IMR-90 (cell line): ENCODE data around the gene OTOG. TPM values are rescaled to one million over a fixed set of nuclear protein-coding genes. Genes with fewer than 3 reads are reported as not detected.

Experiments used
- ATAC-seq: fragments of 200-7000 bp; cut with Tn5 transposase; 2 replicates; pipeline ENCODE4 v1.9.1; 2020; ENCODE audit warnings: low read depth, mild to moderate bottlenecking, moderate library complexity
- BruUV-seq: library from RNA; stranded (reverse); fragments of 400-500 nt; replicated peaks from 2 replicates; lab custom pipeline; 2021; lab: Mats Ljungman, UMichigan
- CTCF ChIA-PET: fragments of 300-600 bp; formaldehyde crosslinking; extraction: SDS; loops from one replicate; lab custom pipeline; 2021; ENCODE audit warnings: antibody characterized with exemption; lab: Yijun Ruan, JAX
- POLR2A ChIA-PET: fragments of 300-600 bp; sonication (Branson Sonifier 250); formaldehyde crosslinking; loops from one replicate; lab custom pipeline; 2022; ENCODE audit warnings: antibody characterized with exemption; ENCODE audit not compliant: unreplicated experiment; lab: Charles Lee
- DNase-seq: peaks from one replicate; pipeline ENCODE4 v3.0.0; 2013
- H2AFZ ChIP-seq: replicated peaks from 2 replicates; pipeline ENCODE3; 2013; ENCODE audit warnings: low read length, mild to moderate bottlenecking; ENCODE audit not compliant: poor library complexity
- H2AK5ac ChIP-seq: 2 replicates; pipeline ENCODE4 v1.6.1; 2013; ENCODE audit warnings: low read depth, low read length, inconsistent platforms
- H2AK9ac ChIP-seq: replicated peaks from 2 replicates; pipeline ENCODE3; 2013; ENCODE audit warnings: mild to moderate bottlenecking, low read depth, low read length, moderate library complexity; ENCODE audit not compliant: poor library complexity
- H2BK120ac ChIP-seq: 2 replicates; pipeline ENCODE4 v1.6.1; 2013; ENCODE audit warnings: low read depth, low read length, inconsistent platforms
- H2BK15ac ChIP-seq: 3 replicates; pipeline ENCODE4 v1.6.1; 2013; ENCODE audit warnings: low read depth, low read length, inconsistent platforms
- H2BK20ac ChIP-seq: 2 replicates; pipeline ENCODE4 v1.6.1; 2013; ENCODE audit warnings: low read depth, mild to moderate bottlenecking, inconsistent platforms, low read length, moderate library complexity
- H2BK5ac ChIP-seq: 2 replicates; pipeline ENCODE4 v1.6.1; 2013; ENCODE audit warnings: mild to moderate bottlenecking, low read depth, low read length, inconsistent platforms; ENCODE audit not compliant: poor library complexity, severe bottlenecking
- H3K14ac ChIP-seq: replicated peaks from 2 replicates; pipeline ENCODE4 v1.6.1; 2013; ENCODE audit warnings: low read depth, low read length, inconsistent platforms
- H3K18ac ChIP-seq: 2 replicates; pipeline ENCODE4 v1.6.1; 2013; ENCODE audit warnings: low read depth, low read length, control low read depth
- H3K23ac ChIP-seq: 2 replicates; pipeline ENCODE4 v1.6.1; 2013; ENCODE audit warnings: low read depth, low read length, inconsistent platforms
- H3K27ac ChIP-seq: 2 replicates; pipeline ENCODE4 v1.5.1; 2013; ENCODE audit warnings: mild to moderate bottlenecking, control low read depth, low read length; ENCODE audit not compliant: insufficient read depth
- H3K27me3 ChIP-seq: 2 replicates; pipeline ENCODE4 v1.6.1; 2013; ENCODE audit warnings: low read length; ENCODE audit not compliant: control insufficient read depth, insufficient read depth
- H3K36me3 ChIP-seq: 2 replicates; pipeline ENCODE4 v1.6.1; 2013; ENCODE audit warnings: low read length, mixed read lengths; ENCODE audit not compliant: control insufficient read depth, insufficient read depth
- H3K4ac ChIP-seq: 2 replicates; pipeline ENCODE4 v1.6.1; 2013; ENCODE audit warnings: low read depth, low read length, inconsistent platforms
- H3K4me1 ChIP-seq: 2 replicates; pipeline ENCODE4 v1.6.1; 2013; ENCODE audit warnings: low read length, mixed read lengths; ENCODE audit not compliant: control insufficient read depth, insufficient read depth
- H3K4me2 ChIP-seq: 2 replicates; pipeline ENCODE4 v1.6.1; 2013; ENCODE audit warnings: low read depth, mild to moderate bottlenecking, control low read depth, low read length, moderate library complexity
- H3K4me3 ChIP-seq: 2 replicates; pipeline ENCODE4 v1.5.1; 2013; ENCODE audit warnings: low read depth, mild to moderate bottlenecking, control low read depth, low read length, moderate library complexity; ENCODE audit not compliant: insufficient read depth
- H3K56ac ChIP-seq: 2 replicates; pipeline ENCODE4 v1.6.1; 2013; ENCODE audit warnings: low read length, inconsistent platforms; ENCODE audit not compliant: insufficient read depth; ENCODE audit errors: extremely low read depth
- H3K79me1 ChIP-seq, 2 experiments: 2 replicates each; pipeline ENCODE4 v1.6.1; 2013; ENCODE audit warnings: low read length in 2 of 2, inconsistent platforms in 1 of 2, low read depth in 1 of 2
- H3K9ac ChIP-seq: 2 replicates; pipeline ENCODE4 v1.6.1; 2013; ENCODE audit warnings: low read depth, low read length, control low read depth
- H3K9me1 ChIP-seq: 2 replicates; pipeline ENCODE4 v1.6.1; 2013; ENCODE audit warnings: low read length, inconsistent platforms; ENCODE audit not compliant: insufficient read depth
- H3K9me3 ChIP-seq: 2 replicates; pipeline ENCODE4 v1.6.1; 2013; ENCODE audit warnings: low read length; ENCODE audit not compliant: control insufficient read depth, insufficient read depth
- H4K20me1 ChIP-seq: 2 replicates; pipeline ENCODE4 v1.6.1; 2013; ENCODE audit warnings: low read length, inconsistent platforms; ENCODE audit not compliant: insufficient read depth
- H4K5ac ChIP-seq: 2 replicates; pipeline ENCODE4 v1.6.1; 2013; ENCODE audit warnings: mild to moderate bottlenecking, low read depth, low read length, control low read depth
- H4K8ac ChIP-seq, 2 experiments: 2 replicates each; pipeline ENCODE4 v1.6.1; 2013; ENCODE audit warnings: low read depth in 2 of 2, low read length in 2 of 2, control low read depth in 1 of 2, inconsistent platforms in 1 of 2
- H4K91ac ChIP-seq: 2 replicates; pipeline ENCODE4 v1.6.1; 2013; ENCODE audit warnings: low read depth, low read length, inconsistent platforms; ENCODE audit not compliant: insufficient read depth
- BHLHE40 ChIP-seq: fragments of 150-350 bp; IDR thresholded peaks from 2 replicates; pipeline ENCODE4 v1.6.1; 2016; ENCODE audit warnings: mild to moderate bottlenecking, low read depth, low read length
- CEBPB ChIP-seq: IDR thresholded peaks from 2 replicates; pipeline ENCODE4 v1.6.1; 2012; ENCODE audit warnings: low read depth, low read length, improper control_type of control experiment
- CHD1 ChIP-seq: IDR thresholded peaks from 2 replicates; pipeline ENCODE4 v1.6.1; 2012; ENCODE audit warnings: low read depth, low read length, improper control_type of control experiment
- MAFK ChIP-seq: IDR thresholded peaks from 2 replicates; pipeline ENCODE4 v1.6.1; 2012; ENCODE audit warnings: low read depth, low read length, improper control_type of control experiment
- MAZ ChIP-seq: IDR thresholded peaks from 2 replicates; pipeline ENCODE4 v1.6.1; 2012; ENCODE audit warnings: low read depth, mild to moderate bottlenecking, low read length, improper control_type of control experiment, moderate library complexity, borderline replicate concordance
- MXI1 ChIP-seq: IDR thresholded peaks from 2 replicates; pipeline ENCODE4 v1.6.1; 2012; ENCODE audit warnings: low read depth, mild to moderate bottlenecking, low read length, moderate library complexity, borderline replicate concordance
- NFE2L2 ChIP-seq: fragments of 150-350 bp; IDR thresholded peaks from 2 replicates; pipeline ENCODE4 v1.6.1; 2016; ENCODE audit warnings: low read depth, mild to moderate bottlenecking, low read length
- POLR2A ChIP-seq: IDR thresholded peaks from 2 replicates; pipeline ENCODE4 v1.6.1; 2012; ENCODE audit warnings: mild to moderate bottlenecking, low read depth, low read length
- RAD21 ChIP-seq: IDR thresholded peaks from 2 replicates; pipeline ENCODE4 v1.6.1; 2012; ENCODE audit warnings: low read length, improper control_type of control experiment
- RFX5 ChIP-seq: IDR thresholded peaks from 2 replicates; pipeline ENCODE4 v1.8.0; 2012; ENCODE audit warnings: low read depth, mild to moderate bottlenecking, low read length, moderate library complexity
- SMC3 ChIP-seq: fragments of 150-350 bp; IDR thresholded peaks from 2 replicates; pipeline ENCODE4 v1.6.1; 2016; ENCODE audit warnings: low read depth, mild to moderate bottlenecking, antibody characterized with exemption, low read length, moderate library complexity
- dilution Hi-C: fragments of 300-500 bp; cut with HindIII; formaldehyde crosslinking; loops from one replicate; pipeline ENCODE4 v1.14.3; 2018; ENCODE audit warnings: low sequenced_read_pairs; ENCODE audit not compliant: unreplicated experiment
- in situ Hi-C: fragments of 300-500 bp; cut with MboI; formaldehyde crosslinking; loops from 3 replicates; pipeline ENCODE4 v1.14.3; 2019; ENCODE audit warnings: low sequenced_read_pairs, inconsistent platforms, mixed read lengths
- intact Hi-C: fragments of 100-400 bp; cut with micrococcal nuclease; formaldehyde crosslinking; loops from 2 replicates; pipeline ENCODE4 v1.10.0; 2022
- polyA plus RNA-seq, 3 experiments: library from polyadenylated mRNA; depleted of rRNA; stranded (reverse); fragments of >200 nt; gene quantifications; 2 replicates each; pipeline ENCODE4 v1.2.3, GENCODE V29; 2012; ENCODE audit warnings: low replicate concordance in 1 of 3
- total RNA-seq: library from RNA; depleted of rRNA; stranded (reverse); fragments of >200 nt; gene quantifications from 2 replicates; pipeline ENCODE4 v1.2.3, GENCODE V29; 2012
- TF ChIP-seq, protein P1 (sequence below): conservative IDR thresholded peaks from 2 replicates; pipeline ENCODE4 v1.5.1; 2012; ENCODE audit warnings: mild to moderate bottlenecking, low read depth, low read length, improper control_type of control experiment
- TF ChIP-seq, protein P2 (sequence below): fragments of 150-350 bp; IDR thresholded peaks from 2 replicates; pipeline ENCODE4 v1.6.1; 2017; ENCODE audit warnings: mild to moderate bottlenecking, antibody characterized with exemption, low read length, low read depth
- TF ChIP-seq, protein P3 (sequence below): fragments of 150-350 bp; IDR thresholded peaks from 2 replicates; pipeline ENCODE4 v1.6.1; 2016; ENCODE audit warnings: low read depth, mild to moderate bottlenecking, low read length, moderate library complexity, borderline replicate concordance

OTOG gene
- total and polyA plus RNA-seq, 2 of the 4 experiments (the other 2 are of a cell fraction) = not detected

DNA sequence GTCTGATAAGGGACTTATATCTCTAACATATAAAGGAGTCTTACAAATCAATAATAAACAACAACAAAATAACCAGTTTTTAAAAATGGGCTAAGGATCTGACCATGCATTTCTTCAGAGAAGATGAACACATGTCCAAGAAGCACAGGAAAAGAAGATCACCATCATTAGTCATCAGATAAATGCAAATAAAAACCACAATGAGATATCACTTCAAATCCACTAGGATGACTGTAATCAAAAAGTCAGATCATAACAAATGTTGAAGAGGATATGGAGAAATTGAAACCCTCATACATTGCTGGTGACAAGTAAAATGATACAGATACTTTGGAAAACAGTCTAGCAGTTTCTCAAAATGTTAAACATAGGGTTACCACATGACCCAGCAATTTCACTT, 111.2 kb downstream of the OTOG start:
- H3K23ac ChIP-seq = no peak overlapping the region
- no peak overlapping the region for H2AK9ac ChIP-seq
- H2BK15ac ChIP-seq = no peak overlapping the region
- no peaks in the 10 kb centered on the region for H3K9me3 ChIP-seq
- no peak overlapping the region for H4K8ac ChIP-seq
- H2AK5ac ChIP-seq = no peak overlapping the region
- dilution Hi-C loops (no loop called here), intact Hi-C loops (no loop called here), in situ Hi-C loops (no loop called here)
- H2AFZ ChIP-seq = no peak overlapping the region
- no peak overlapping the region for H4K91ac ChIP-seq
- no peak overlapping the region for H3K14ac ChIP-seq
- CTCF ChIA-PET = no interaction called here
- ATAC-seq = no peak
- H3K18ac ChIP-seq = no peak overlapping the region
- DNase-seq = no peak
- H3K9me1 ChIP-seq = no peaks in the 10 kb centered on the region
- TF ChIP-seq CHD1 (no peak), RAD21 (no peak), MAFK (no peak), BHLHE40 (no peak), NFE2L2 (no peak), CEBPB (no peak), RFX5 (no peak), SMC3 (no peak), POLR2A (no peak), MAZ (no peak), MXI1 (no peak)
- TF ChIP-seq, protein P1, sequence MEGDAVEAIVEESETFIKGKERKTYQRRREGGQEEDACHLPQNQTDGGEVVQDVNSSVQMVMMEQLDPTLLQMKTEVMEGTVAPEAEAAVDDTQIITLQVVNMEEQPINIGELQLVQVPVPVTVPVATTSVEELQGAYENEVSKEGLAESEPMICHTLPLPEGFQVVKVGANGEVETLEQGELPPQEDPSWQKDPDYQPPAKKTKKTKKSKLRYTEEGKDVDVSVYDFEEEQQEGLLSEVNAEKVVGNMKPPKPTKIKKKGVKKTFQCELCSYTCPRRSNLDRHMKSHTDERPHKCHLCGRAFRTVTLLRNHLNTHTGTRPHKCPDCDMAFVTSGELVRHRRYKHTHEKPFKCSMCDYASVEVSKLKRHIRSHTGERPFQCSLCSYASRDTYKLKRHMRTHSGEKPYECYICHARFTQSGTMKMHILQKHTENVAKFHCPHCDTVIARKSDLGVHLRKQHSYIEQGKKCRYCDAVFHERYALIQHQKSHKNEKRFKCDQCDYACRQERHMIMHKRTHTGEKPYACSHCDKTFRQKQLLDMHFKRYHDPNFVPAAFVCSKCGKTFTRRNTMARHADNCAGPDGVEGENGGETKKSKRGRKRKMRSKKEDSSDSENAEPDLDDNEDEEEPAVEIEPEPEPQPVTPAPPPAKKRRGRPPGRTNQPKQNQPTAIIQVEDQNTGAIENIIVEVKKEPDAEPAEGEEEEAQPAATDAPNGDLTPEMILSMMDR = no peak
- TF ChIP-seq, protein P2, sequence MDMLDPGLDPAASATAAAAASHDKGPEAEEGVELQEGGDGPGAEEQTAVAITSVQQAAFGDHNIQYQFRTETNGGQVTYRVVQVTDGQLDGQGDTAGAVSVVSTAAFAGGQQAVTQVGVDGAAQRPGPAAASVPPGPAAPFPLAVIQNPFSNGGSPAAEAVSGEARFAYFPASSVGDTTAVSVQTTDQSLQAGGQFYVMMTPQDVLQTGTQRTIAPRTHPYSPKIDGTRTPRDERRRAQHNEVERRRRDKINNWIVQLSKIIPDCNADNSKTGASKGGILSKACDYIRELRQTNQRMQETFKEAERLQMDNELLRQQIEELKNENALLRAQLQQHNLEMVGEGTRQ = no peak
- TF ChIP-seq, protein P3, sequence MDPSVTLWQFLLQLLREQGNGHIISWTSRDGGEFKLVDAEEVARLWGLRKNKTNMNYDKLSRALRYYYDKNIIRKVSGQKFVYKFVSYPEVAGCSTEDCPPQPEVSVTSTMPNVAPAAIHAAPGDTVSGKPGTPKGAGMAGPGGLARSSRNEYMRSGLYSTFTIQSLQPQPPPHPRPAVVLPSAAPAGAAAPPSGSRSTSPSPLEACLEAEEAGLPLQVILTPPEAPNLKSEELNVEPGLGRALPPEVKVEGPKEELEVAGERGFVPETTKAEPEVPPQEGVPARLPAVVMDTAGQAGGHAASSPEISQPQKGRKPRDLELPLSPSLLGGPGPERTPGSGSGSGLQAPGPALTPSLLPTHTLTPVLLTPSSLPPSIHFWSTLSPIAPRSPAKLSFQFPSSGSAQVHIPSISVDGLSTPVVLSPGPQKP = no peak
- no peak overlapping the region for H3K56ac ChIP-seq
- H3K4me1 ChIP-seq = no peaks in the 10 kb centered on the region
- POLR2A ChIA-PET = no interaction called here
- H3K4ac ChIP-seq = no peak overlapping the region
- H4K20me1 ChIP-seq = no peaks in the 10 kb centered on the region
- H3K36me3 ChIP-seq = no peaks in the 10 kb centered on the region
- no TSS peak for BruUV-seq
- no peak overlapping the region for H2BK20ac ChIP-seq
- H2BK5ac ChIP-seq = no peak overlapping the region
- H3K79me1 ChIP-seq = no peaks in the 10 kb centered on the region
- no peak overlapping the region for H3K9ac ChIP-seq
- H3K27ac ChIP-seq = no peak overlapping the region
- no peak overlapping the region for H2BK120ac ChIP-seq
- no peaks in the 10 kb centered on the region for H3K27me3 ChIP-seq
- H3K4me2 ChIP-seq = no peak overlapping the region
- no peak overlapping the region for H3K4me3 ChIP-seq
- no peak overlapping the region for H4K5ac ChIP-seq
